HepG2 (cell line): ENCODE data around the gene NAGK. TPM values are rescaled to one million over a fixed set of nuclear protein-coding genes. Genes with fewer than 3 reads are reported as not detected.

Experiments
- FOXO1 ChIP-seq: sonication (generic); formaldehyde crosslinking; IDR thresholded peaks from 2 replicates; pipeline ENCODE4 v1.4.0; 2020; ENCODE audit warnings: missing genetic modification reagents
- HMG20A ChIP-seq: IDR thresholded peaks from 2 replicates; pipeline ENCODE4 v1.6.1; 2016; ENCODE audit warnings: borderline replicate concordance
- ISL2 ChIP-seq: sonication (generic); formaldehyde crosslinking; IDR thresholded peaks from 2 replicates; pipeline ENCODE4 v1.5.0; 2020; ENCODE audit warnings: missing genetic modification reagents
- KLF15 ChIP-seq: sonication (generic); formaldehyde crosslinking; IDR thresholded peaks from 2 replicates; pipeline ENCODE4 v1.8.1; 2023; ENCODE audit warnings: borderline replicate concordance, mild to moderate bottlenecking, inconsistent platforms, missing genetic modification reagents, mixed read lengths
- MXI1 ChIP-seq: IDR thresholded peaks from 3 replicates; pipeline ENCODE4 v1.6.1; 2012; ENCODE audit warnings: low read depth, low read length, inconsistent platforms, borderline replicate concordance
- NR2F1 ChIP-seq, 2 experiments: fragments of 450-650 bp in 1 of 2; formaldehyde crosslinking in 1 of 2; IDR thresholded peaks; 2 replicates each; pipeline versions ENCODE4 v1.5.0 to v1.6.1; 2016 to 2020; ENCODE audit warnings: mild to moderate bottlenecking in 1 of 2, missing compliant biosample characterization in 1 of 2, missing genetic modification reagents in 1 of 2, moderate library complexity in 1 of 2
- PAF1 ChIP-seq: IDR thresholded peaks from 2 replicates; pipeline ENCODE4 v1.6.1; 2016; ENCODE audit warnings: missing genetic modification reagents, missing compliant biosample characterization
- PAXIP1 ChIP-seq: sonication (generic); formaldehyde crosslinking; conservative IDR thresholded peaks from 2 replicates; pipeline ENCODE4 v1.4.0; 2020; ENCODE audit warnings: mild to moderate bottlenecking, missing genetic modification reagents, moderate library complexity
- RBFOX2 ChIP-seq: fragments of 200-400 bp; formaldehyde crosslinking; IDR thresholded peaks from 2 replicates; pipeline ENCODE4 v1.6.1; 2017; ENCODE audit warnings: low read depth, mild to moderate bottlenecking, low read length
- SIN3A ChIP-seq: IDR thresholded peaks from 2 replicates; pipeline ENCODE4 v1.6.1; 2011; ENCODE audit warnings: low read depth, mild to moderate bottlenecking, control low read depth, low read length, borderline replicate concordance
- SP2 ChIP-seq: sonication (generic); formaldehyde crosslinking; IDR thresholded peaks from 2 replicates; pipeline ENCODE4 v1.5.1; 2020; ENCODE audit warnings: mild to moderate bottlenecking, missing genetic modification reagents
- STAT5B ChIP-seq: sonication (generic); formaldehyde crosslinking; IDR thresholded peaks from 2 replicates; pipeline ENCODE4 v1.4.0; 2020; ENCODE audit warnings: missing genetic modification reagents
- THAP9 ChIP-seq: sonication (generic); formaldehyde crosslinking; IDR thresholded peaks from 2 replicates; pipeline ENCODE4; 2020; ENCODE audit warnings: missing genetic modification reagents, mild to moderate bottlenecking, borderline replicate concordance
- YEATS4 ChIP-seq: sonication (generic); formaldehyde crosslinking; IDR thresholded peaks from 2 replicates; pipeline ENCODE4 v1.4.0; 2020; ENCODE audit warnings: missing genetic modification reagents, borderline replicate concordance
- ZBTB20 ChIP-seq: sonication (generic); formaldehyde crosslinking; IDR thresholded peaks from 2 replicates; pipeline ENCODE4 v1.8.1; 2023; ENCODE audit warnings: missing genetic modification reagents, low read depth, mild to moderate bottlenecking, borderline replicate concordance
- ZBTB43 ChIP-seq: sonication (generic); formaldehyde crosslinking; conservative IDR thresholded peaks from 2 replicates; pipeline ENCODE4 v1.4.0; 2020; ENCODE audit warnings: missing genetic modification reagents
- ZFP36L2 ChIP-seq: sonication (generic); formaldehyde crosslinking; IDR thresholded peaks from 2 replicates; pipeline ENCODE4 v1.4.0; 2020; ENCODE audit warnings: missing genetic modification reagents
- ZNF235 ChIP-seq: sonication (generic); formaldehyde crosslinking; IDR thresholded peaks from 2 replicates; pipeline ENCODE4 v1.8.1; 2023; ENCODE audit warnings: mild to moderate bottlenecking, missing genetic modification reagents, borderline replicate concordance
- ZNF256 ChIP-seq: sonication (generic); formaldehyde crosslinking; conservative IDR thresholded peaks from 2 replicates; pipeline ENCODE4 v1.4.0; 2020; ENCODE audit warnings: missing genetic modification reagents
- ZNF383 ChIP-seq: sonication (generic); formaldehyde crosslinking; IDR thresholded peaks from 2 replicates; pipeline ENCODE4 v1.4.0; 2020; ENCODE audit warnings: missing genetic modification reagents, mild to moderate bottlenecking, borderline replicate concordance
- ZNF713 ChIP-seq: sonication (generic); formaldehyde crosslinking; IDR thresholded peaks from 2 replicates; pipeline ENCODE4 v1.4.0; 2020; ENCODE audit warnings: mild to moderate bottlenecking, missing genetic modification reagents
- ZNF749 ChIP-seq: sonication (generic); formaldehyde crosslinking; IDR thresholded peaks from 2 replicates; pipeline ENCODE4 v1.8.0; 2022; ENCODE audit warnings: mild to moderate bottlenecking, missing genetic modification reagents, moderate library complexity, borderline replicate concordance
- polyA plus RNA-seq, 8 experiments: library from polyadenylated mRNA; depleted of rRNA in 3 of 8; stranded (reverse) in 7 of 8; unstranded in 1 of 8; fragments of >200 nt; fragmentation: Illumina TruSeq in 4 of 8; extraction: Trizol in 4 of 8; gene quantifications; 2 replicates each; pipeline versions ENCODE4 v1.2.1 to v1.2.3, GENCODE V29; 2011 to 2016; ENCODE audit warnings: low read depth in 4 of 8, missing spikeins in 1 of 8, mixed read lengths in 1 of 8; ENCODE audit not compliant: insufficient read depth in 1 of 8
- total RNA-seq, 5 experiments: library from RNA; depleted of rRNA; stranded (reverse); fragments of >200 nt; fragmentation: Illumina TruSeq; extraction: Trizol; gene quantifications; 2 replicates each; pipeline ENCODE4 v1.2.3, GENCODE V29; 2016; ENCODE audit warnings: low read depth in 1 of 5

NAGK gene
- total and polyA plus RNA-seq, 2 of the 13 experiments (the other 11 are each of a cell fraction or from before 2014, with no cell fraction given), result 24.4 to 35.2 TPM

- TF ChIP-seq SIN3A (peak; percentile 97), FOXO1 (peak; percentile 82), PAF1 (CRISPR knock-in tag) (no peak), KLF15 (CRISPR knock-in tag) (peak; percentile 85), THAP9 (peak; percentile 98), STAT5B (CRISPR knock-in tag) (peak; percentile 94), ZNF713 (CRISPR knock-in tag) (peak; percentile 70; the same call in 1 of the 2 replicates), NR2F1 (CRISPR knock-in tag; IDR thresholded peaks at IDR 0.05) (0 out of 4 replicates have a peak, but pooled peaks of 1 of the 2 experiments have one; percentile 66), YEATS4 (peak; percentile 99), PAXIP1 (CRISPR knock-in tag) (peak; percentile 65; the same call in 1 of the 2 replicates), ZNF749 (CRISPR knock-in tag) (peak; percentile 90), ZBTB20 (CRISPR knock-in tag) (peak; percentile 91), ISL2 (no peak; the same call in none of the 2 replicates), ZNF256 (CRISPR knock-in tag) (peak; percentile 82; the same call in 1 of the 2 replicates), HMG20A (CRISPR knock-in tag) (peak; percentile 53; the same call in 1 of the 2 replicates), SP2 (CRISPR knock-in tag) (peak; percentile 67), ZBTB43 (CRISPR knock-in tag) (peak; percentile 79), ZNF383 (CRISPR knock-in tag) (peak; percentile 70; the same call in 1 of the 2 replicates), RBFOX2 (peak; percentile 100), MXI1 (peak; percentile 96), ZNF235 (CRISPR knock-in tag) (peak; percentile 42; the same call in 1 of the 2 replicates), ZFP36L2 (no peak; the same call in 1 of the 2 replicates)
These were observed at the start of gene NAGK (continued) for GRCh38 chr2:71068218-71069035.
